GM18505 (cell line): ENCODE results near the gene QSOX1.

Experiments used
- ATAC-seq: cut with Tn5 transposase; IDR thresholded peaks from one replicate; pipeline ENCODE4 v1.9.1; 2021; ENCODE audit not compliant: unreplicated experiment
- POLR2A ChIP-seq: IDR thresholded peaks from 4 replicates; pipeline ENCODE4 v1.6.1; 2011; ENCODE audit warnings: borderline replicate concordance; ENCODE audit not compliant: insufficient read depth, insufficient read length; ENCODE audit errors: extremely low read depth

QSOX1 gene

GRCh38 chr1:180184041-180184440 is 29.4 kb downstream of the QSOX1 start:
- ATAC-seq, result no peak
- TF ChIP-seq POLR2A, result no peak

GRCh38 chr1:180185281-180185680 is 30.6 kb downstream of the QSOX1 start:
- no peak for TF ChIP-seq POLR2A
- no peak for ATAC-seq

- TF ChIP-seq POLR2A, result no peak
- ATAC-seq, result no peak
Observed at GRCh38 chr1:180185971-180186645, 31.4 kb downstream of the QSOX1 start.

- TF ChIP-seq POLR2A, result no peak
- no peak for ATAC-seq
Observed at GRCh38 chr1:180186831-180187230, 32.2 kb downstream of the QSOX1 start.

- no peak for TF ChIP-seq POLR2A
- no peak for ATAC-seq
Observed at GRCh38 chr1:180187626-180188025, 33.0 kb downstream of the QSOX1 start.

- no peak for TF ChIP-seq POLR2A
- ATAC-seq, result no peak
Observed at GRCh38 chr1:180188091-180188506, 33.4 kb downstream of the QSOX1 start.

GRCh38 chr1:180188684-180189175 is 34.1 kb downstream of the QSOX1 start:
- ATAC-seq, result no peak
- TF ChIP-seq POLR2A, result no peak

GRCh38 chr1:180190091-180190490 is 35.4 kb downstream of the QSOX1 start:
- TF ChIP-seq POLR2A, result no peak
- ATAC-seq, result no peak

- ATAC-seq, result no peak
- TF ChIP-seq POLR2A, result no peak
Observed at GRCh38 chr1:180192172-180192571, 37.5 kb downstream of the QSOX1 start.

GRCh38 chr1:180193141-180194047 is 38.7 kb downstream of the QSOX1 start:
- TF ChIP-seq POLR2A, result no peak
- ATAC-seq, result no peak

- no peak for ATAC-seq
- no peak for TF ChIP-seq POLR2A
Observed at GRCh38 chr1:180194048-180194425, 39.4 kb downstream of the QSOX1 start.

GRCh38 chr1:180194546-180195207 is 40.0 kb downstream of the QSOX1 start:
- no peak for ATAC-seq
- TF ChIP-seq POLR2A, result no peak

- no peak for TF ChIP-seq POLR2A
- ATAC-seq, result no peak
Observed at GRCh38 chr1:180195401-180195800, 40.7 kb downstream of the QSOX1 start.

- ATAC-seq, result no peak
- TF ChIP-seq POLR2A, result no peak
Observed at GRCh38 chr1:180195916-180196315, 41.2 kb downstream of the QSOX1 start.

- ATAC-seq, result no peak
- no peak for TF ChIP-seq POLR2A
Observed at GRCh38 chr1:180196436-180197003, 41.9 kb downstream of the QSOX1 start.
